Mammary epithelial cell (primary cell): ENCODE data around the gene RFTN1.

ENCODE experiments used
- CTCF ChIP-seq, 2 donors: IDR thresholded peaks in 1 of 2; conservative IDR thresholded peaks in 1 of 2; 2 replicates each; pipeline ENCODE4 v1.5.1; 2011 to 2012; ENCODE audit warnings: inconsistent platforms in 2 of 2, low read length in 2 of 2, mild to moderate bottlenecking in 2 of 2, control low read depth in 1 of 2, low read depth in 1 of 2; ENCODE audit not compliant: insufficient read depth in 1 of 2; ENCODE audit errors: extremely low read depth in 1 of 2
- EZH2 ChIP-seq: IDR thresholded peaks from 2 replicates; pipeline ENCODE4 v1.6.1; 2012; ENCODE audit warnings: low read length, inconsistent platforms, borderline replicate concordance

- no peak for TF ChIP-seq CTCF (conservative IDR thresholded peaks at IDR 0.05 in 1 of 2, IDR thresholded peaks at IDR 0.05 in 1 of 2; ENCODE audit: extremely low read depth in 1 of 2, insufficient read depth in 1 of 2, low read depth in 1 of 2, low read length in 2 of 2)
- TF ChIP-seq EZH2, result no peak
These were observed 215.3 kb downstream of the RFTN1 start for GRCh38 chr3:16297997-16298885.
